Glutamatergic neuron (in vitro differentiated cells): Measurements from ENCODE around the gene DNAJB6. TPM values are rescaled to one million over a fixed set of nuclear protein-coding genes. Genes with fewer than 3 reads are reported as not detected.

Source experiments
- DNase-seq: peaks from one replicate; pipeline ENCODE4 v3.0.0; 2022
- H3K27ac Mint-ChIP-seq: one replicate; pipeline ENCODE4 v1.8.0; 2020; ENCODE audit warnings: mild to moderate bottlenecking, mixed read lengths, inconsistent platforms; ENCODE audit not compliant: unreplicated experiment
- H3K27me3 Mint-ChIP-seq: one replicate; pipeline ENCODE4 v1.8.0; 2020; ENCODE audit warnings: mild to moderate bottlenecking, moderate library complexity, mixed read lengths, inconsistent platforms; ENCODE audit not compliant: unreplicated experiment
- H3K36me3 Mint-ChIP-seq: one replicate; pipeline ENCODE4 v1.8.0; 2020; ENCODE audit warnings: mild to moderate bottlenecking, mixed read lengths, inconsistent platforms; ENCODE audit not compliant: unreplicated experiment
- H3K4me1 Mint-ChIP-seq: one replicate; pipeline ENCODE4 v1.8.0; 2020; ENCODE audit warnings: mild to moderate bottlenecking, low read depth, mixed read lengths, inconsistent platforms; ENCODE audit not compliant: unreplicated experiment
- H3K4me3 Mint-ChIP-seq: one replicate; pipeline ENCODE4 v1.8.0; 2020; ENCODE audit warnings: mild to moderate bottlenecking, mixed read lengths, inconsistent platforms; ENCODE audit not compliant: unreplicated experiment
- H3K9me3 Mint-ChIP-seq: one replicate; pipeline ENCODE4 v1.8.0; 2020; ENCODE audit warnings: mild to moderate bottlenecking, moderate library complexity, mixed read lengths, inconsistent platforms; ENCODE audit not compliant: unreplicated experiment
- total RNA-seq: library from RNA; stranded (reverse); fragmentation: NEBNext Ultra II Directional; extraction: Animal tissue kit (Norgen Biotek cat#: 25700); gene quantifications from one replicate; pipeline ENCODE4 v1.2.1, GENCODE V29; 2021; ENCODE audit not compliant: unreplicated experiment
- TF ChIP-seq, protein P1 (sequence below): fragments of 200-600 bp; sonication (generic); IDR thresholded peaks from one replicate; pipeline ENCODE4 v1.5.0; 2021; ENCODE audit not compliant: partially characterized antibody, unreplicated experiment

Gene DNAJB6
- total RNA-seq, 1 donor from 2014 or later: 120 TPM

DNA sequence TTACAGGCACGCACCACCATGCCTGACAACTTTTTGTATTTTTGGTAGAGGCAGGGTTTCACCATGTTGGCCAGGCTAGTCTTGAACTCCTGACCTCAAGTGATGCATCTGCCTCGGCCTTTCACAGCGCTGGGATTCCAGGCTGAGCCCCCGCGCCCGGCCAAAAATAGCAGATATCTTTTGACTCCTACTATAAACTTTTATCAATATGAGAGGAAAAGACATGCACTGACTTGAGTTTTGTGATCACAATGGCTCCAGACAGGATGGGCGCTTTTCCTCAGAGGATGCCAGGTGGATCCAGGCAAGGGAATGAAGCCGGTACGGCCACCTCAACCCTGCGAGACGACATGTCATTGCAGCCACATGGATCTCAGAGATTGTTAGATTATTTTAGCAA is 123.9 kb downstream of the DNAJB6 start:
- DNase-seq: no peak
- Mint-ChIP-seq H3K36me3 (no peaks in the 10 kb centered on the region), H3K27ac (no peak overlapping the region), H3K4me3 (no peak overlapping the region), H3K4me1 (peaks cover 8% of the 10 kb centered on the region), H3K27me3 (peaks cover 5% of the 10 kb centered on the region), H3K9me3 (no peaks in the 10 kb centered on the region)
- TF ChIP-seq, protein P1, sequence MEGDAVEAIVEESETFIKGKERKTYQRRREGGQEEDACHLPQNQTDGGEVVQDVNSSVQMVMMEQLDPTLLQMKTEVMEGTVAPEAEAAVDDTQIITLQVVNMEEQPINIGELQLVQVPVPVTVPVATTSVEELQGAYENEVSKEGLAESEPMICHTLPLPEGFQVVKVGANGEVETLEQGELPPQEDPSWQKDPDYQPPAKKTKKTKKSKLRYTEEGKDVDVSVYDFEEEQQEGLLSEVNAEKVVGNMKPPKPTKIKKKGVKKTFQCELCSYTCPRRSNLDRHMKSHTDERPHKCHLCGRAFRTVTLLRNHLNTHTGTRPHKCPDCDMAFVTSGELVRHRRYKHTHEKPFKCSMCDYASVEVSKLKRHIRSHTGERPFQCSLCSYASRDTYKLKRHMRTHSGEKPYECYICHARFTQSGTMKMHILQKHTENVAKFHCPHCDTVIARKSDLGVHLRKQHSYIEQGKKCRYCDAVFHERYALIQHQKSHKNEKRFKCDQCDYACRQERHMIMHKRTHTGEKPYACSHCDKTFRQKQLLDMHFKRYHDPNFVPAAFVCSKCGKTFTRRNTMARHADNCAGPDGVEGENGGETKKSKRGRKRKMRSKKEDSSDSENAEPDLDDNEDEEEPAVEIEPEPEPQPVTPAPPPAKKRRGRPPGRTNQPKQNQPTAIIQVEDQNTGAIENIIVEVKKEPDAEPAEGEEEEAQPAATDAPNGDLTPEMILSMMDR: no peak

DNA sequence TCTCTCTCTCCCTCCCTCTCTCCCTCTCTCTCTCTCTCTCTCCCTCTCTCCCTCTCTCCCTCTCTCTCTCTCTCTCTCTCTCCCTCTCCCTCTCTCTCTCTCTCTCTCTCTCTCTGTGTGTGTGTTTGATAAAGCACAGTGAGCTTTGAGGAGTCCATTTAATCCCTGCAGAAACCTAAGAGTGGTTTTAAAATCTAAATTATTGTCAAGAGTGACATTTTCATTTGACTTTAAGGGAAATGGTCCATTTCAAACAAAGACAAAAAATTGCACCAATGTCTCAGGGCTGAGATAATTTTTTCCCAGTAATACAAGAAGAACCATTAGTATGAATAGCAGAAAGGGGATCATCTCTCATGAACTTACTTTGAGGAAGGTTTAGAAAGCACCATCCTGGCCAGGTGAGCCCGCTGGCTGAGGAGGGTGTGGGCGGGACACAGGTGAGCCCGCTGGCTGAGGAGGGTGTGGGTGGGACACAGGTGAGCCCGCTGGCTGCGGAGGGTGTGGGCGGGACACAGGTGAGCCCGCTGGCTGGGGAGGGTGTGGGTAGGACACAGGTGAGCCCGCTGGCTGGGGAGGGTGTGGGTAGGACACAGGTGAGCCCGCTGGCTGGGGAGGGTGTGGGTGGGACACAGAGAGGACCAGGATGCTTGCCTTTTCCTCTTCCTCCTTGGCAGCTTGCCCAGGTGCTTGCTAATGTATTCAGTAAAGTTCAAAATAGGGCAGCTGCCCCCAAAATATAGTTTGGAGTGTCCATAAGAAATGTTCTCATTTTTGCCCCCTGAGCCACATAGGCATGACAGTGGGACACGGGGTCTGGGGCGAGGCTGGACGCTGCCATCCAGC is 125.0 kb downstream of the DNAJB6 start:
- DNase-seq: no peak
- Mint-ChIP-seq H3K4me1 (peaks cover 16% of the 10 kb centered on the region), H3K27me3 (peaks cover 7% of the 10 kb centered on the region)

DNA sequence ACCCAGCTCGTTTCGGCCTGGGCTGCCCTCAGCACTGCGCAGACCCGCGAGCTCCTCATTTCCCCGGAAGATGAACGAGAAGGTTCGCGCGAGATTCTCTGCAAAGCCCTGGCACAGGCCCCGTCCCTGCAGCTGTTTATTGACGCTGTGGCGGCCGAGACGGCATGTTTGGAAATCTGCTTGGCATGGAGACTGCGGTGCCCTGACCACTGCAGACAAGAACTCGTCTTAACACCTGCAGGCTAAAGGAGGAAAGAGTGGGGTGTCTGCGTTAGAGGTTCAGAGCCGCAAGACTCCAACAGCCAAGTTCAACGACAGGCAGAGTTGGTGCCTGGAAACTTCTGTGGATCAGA is 125.6 kb downstream of the DNAJB6 start:
- DNase-seq: no peak
- no peaks in the 10 kb centered on the region for H3K36me3 Mint-ChIP-seq
- no peak overlapping the region for H3K4me3 Mint-ChIP-seq
- H3K9me3 Mint-ChIP-seq: peaks cover 3% of the 10 kb centered on the region
- peaks cover 16% of the 10 kb centered on the region for H3K4me1 Mint-ChIP-seq
- no peak overlapping the region for H3K27ac Mint-ChIP-seq
- peaks cover 7% of the 10 kb centered on the region for H3K27me3 Mint-ChIP-seq
- TF ChIP-seq, protein P1: no peak

More for the DNA sequence above, 125.0 kb downstream of the DNAJB6 start:
- TF ChIP-seq, protein P1: no peak
- Mint-ChIP-seq H3K36me3 (no peaks in the 10 kb centered on the region), H3K9me3 (peaks cover 3% of the 10 kb centered on the region), H3K4me3 (no peak overlapping the region), H3K27ac (no peak overlapping the region)

DNA sequence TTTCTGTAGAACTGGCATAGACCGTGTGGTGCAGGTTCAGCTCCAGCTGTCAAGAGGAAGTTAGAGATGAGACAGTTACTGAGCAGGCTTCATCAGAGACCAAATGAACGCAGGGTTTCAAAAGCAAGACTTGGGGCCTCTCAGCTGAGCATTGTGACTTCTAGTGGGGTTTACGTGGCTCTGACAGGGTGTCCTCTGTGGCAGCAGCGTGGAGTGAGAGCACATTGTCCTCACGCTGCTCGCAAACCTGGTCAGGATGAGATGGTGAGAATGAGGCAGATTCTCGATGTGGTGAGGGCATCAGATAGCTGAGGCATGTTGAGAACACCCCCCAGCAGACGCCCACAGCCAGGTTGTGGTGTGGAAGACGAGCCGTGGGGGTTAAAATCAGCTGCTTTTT is 126.0 kb downstream of the DNAJB6 start:
- DNase-seq: no peak
- Mint-ChIP-seq H3K9me3 (peaks cover 3% of the 10 kb centered on the region), H3K4me1 (peaks cover 16% of the 10 kb centered on the region), H3K4me3 (no peak overlapping the region), H3K27me3 (peaks cover 7% of the 10 kb centered on the region), H3K36me3 (no peaks in the 10 kb centered on the region), H3K27ac (no peak overlapping the region)
- TF ChIP-seq, protein P1: no peak

DNA sequence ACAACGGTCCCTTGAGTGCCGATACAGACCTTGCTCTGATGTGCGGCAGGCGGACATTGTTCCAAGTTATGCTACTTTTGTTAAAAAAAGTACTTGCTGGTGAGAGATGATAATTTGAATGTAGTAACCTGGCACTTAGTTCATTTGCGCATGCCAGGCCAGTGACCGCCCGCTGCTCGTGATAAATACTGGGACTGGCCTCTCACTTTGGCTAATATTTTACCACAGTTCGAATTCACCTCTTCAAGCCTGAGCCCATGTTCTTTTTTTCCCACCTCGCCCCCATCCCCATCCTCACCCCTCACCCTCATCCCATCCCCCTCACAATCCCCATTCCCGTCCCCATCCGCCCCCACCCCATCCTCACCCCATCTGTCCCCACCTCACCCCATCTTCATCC is 126.4 kb downstream of the DNAJB6 start:
- Mint-ChIP-seq H3K36me3 (no peaks in the 10 kb centered on the region), H3K9me3 (peaks cover 3% of the 10 kb centered on the region), H3K27ac (no peak overlapping the region), H3K27me3 (peaks cover 7% of the 10 kb centered on the region), H3K4me3 (no peak overlapping the region), H3K4me1 (peaks cover 16% of the 10 kb centered on the region)
- DNase-seq: no peak
- TF ChIP-seq, protein P1: no peak
